Upper lobe of left lung (tissue), 6 donors: Measurements from ENCODE around the gene TIMP2. TPM values are rescaled to one million over a fixed set of nuclear protein-coding genes. Genes with fewer than 3 reads are reported as not detected.
"Not testable (repeated sequence)": the region's sequence is repeated elsewhere in the genome, so short reads cannot be mapped to it uniquely, and the experiment has no call there.

ENCODE experiments used
- ATAC-seq, 2 donors: fragments of 200-7000 bp; cut with Tn5 transposase; one replicate each; pipeline ENCODE4 v1.9.1; 2022; ENCODE audit warnings: mild to moderate bottlenecking in 2 of 2, moderate library complexity in 2 of 2; ENCODE audit not compliant: low FRiP score in 2 of 2
- DNase-seq, 2 donors: peaks; one replicate each; pipeline ENCODE4 v3.0.0-alpha.2; 2019 to 2020
- H3K27ac ChIP-seq, 4 donors: fragments of 200-600 bp; sonication (generic); one replicate each; pipeline ENCODE4 v1.5.1; 2016 to 2019
- H3K27me3 ChIP-seq, 4 donors: fragments of 200-600 bp; sonication (generic); one replicate each; pipeline ENCODE4 v1.5.1; 2017 to 2019
- H3K36me3 ChIP-seq, 4 donors: fragments of 200-600 bp; sonication (generic); one replicate each; pipeline ENCODE4 v1.5.1; 2016 to 2019
- H3K4me1 ChIP-seq, 4 donors: fragments of 200-600 bp; sonication (generic); one replicate each; pipeline ENCODE4 v1.5.1; 2018 to 2019
- H3K4me3 ChIP-seq, 4 donors: fragments of 200-600 bp; sonication (generic); one replicate each; pipeline ENCODE4 v1.5.1; 2017 to 2019; ENCODE audit warnings: mild to moderate bottlenecking in 2 of 4, moderate library complexity in 1 of 4
- H3K9me3 ChIP-seq, 4 donors: fragments of 200-600 bp; sonication (generic); one replicate each; pipeline ENCODE4 v1.5.1; 2018 to 2019
- CTCF ChIP-seq, 6 experiments: fragments of 450-650 bp in 4 of 6; fragments of 200-600 bp in 2 of 6; sonication (generic) in 2 of 6; IDR thresholded peaks; one replicate each; pipeline ENCODE4 v1.5.1; 2016 to 2019; ENCODE audit warnings: antibody characterized with exemption in 6 of 6
- EP300 ChIP-seq, 4 donors: sonication (generic); formaldehyde crosslinking; IDR thresholded peaks; one replicate each; pipeline ENCODE4 v1.5.1; 2017; ENCODE audit warnings: antibody characterized with exemption in 4 of 4, control low read depth in 2 of 4
- POLR2A ChIP-seq, 4 donors: fragments of 450-650 bp; IDR thresholded peaks; one replicate each; pipeline ENCODE4 v1.5.1; 2016 to 2017; ENCODE audit warnings: antibody characterized with exemption in 4 of 4, mild to moderate bottlenecking in 2 of 4
- POLR2AphosphoS5 ChIP-seq, 2 donors: sonication (generic); formaldehyde crosslinking; IDR thresholded peaks; one replicate each; pipeline ENCODE4 v1.5.1; 2017; ENCODE audit warnings: antibody characterized with exemption in 2 of 2
- WGBS, 2 donors: methylation state at CpG; one replicate each; pipeline ENCODE4 v1.1.5; 2017 to 2018; 5-methylcytosine and 5-hydroxymethylcytosine counted together
- total RNA-seq, 6 donors: library from RNA; depleted of rRNA in 4 of 6; stranded (reverse); fragments of >200 nt in 4 of 6; gene quantifications; one replicate each; pipeline versions ENCODE4 v1.1.0 to v1.2.1, GENCODE V29; 2016 to 2021
- donor health status: DM: no; HTN: no; CAD: no; lungs with moderate emphysema.
- donor health status: DM: no; HTN: yes; CAD: no; lungs with severe emphysema.

Gene TIMP2
- total RNA-seq, 6 donors from 2014 or later: 60.8 to 313 (median 145) TPM

GRCh38 chr17:78947235-78948149, 22.3 kb upstream of the TIMP2 start:
- peaks cover 0 to 4% (median 0%) of the 10 kb centered on the region in 4 donors for H3K4me1 ChIP-seq
- H3K4me3 ChIP-seq: no peak overlapping the region
- 61 to 63% methylated on average over 18 of the region's 18 CpGs for WGBS, 2 donors
- peaks cover 8 to 19% (median 10%) of the 10 kb centered on the region in 4 donors for H3K9me3 ChIP-seq
- H3K27ac ChIP-seq: no peak overlapping the region
- peak in 1 of 2 donors; percentile 40 for ATAC-seq
- no peaks in the 10 kb centered on the region for H3K27me3 ChIP-seq
- H3K36me3 ChIP-seq: no peaks in the 10 kb centered on the region
- TF ChIP-seq POLR2AphosphoS5 (IDR thresholded peaks at IDR 0.05): no peak
- no peak for TF ChIP-seq POLR2A (IDR thresholded peaks at IDR 0.05)
- no peak for TF ChIP-seq EP300 (IDR thresholded peaks at IDR 0.05)
- no peak for TF ChIP-seq CTCF (IDR thresholded peaks at IDR 0.05)
- DNase-seq: no peak

- WGBS, 2 donors: 76 to 81% methylated on average over 8 of the region's 8 CpGs
- H3K27ac ChIP-seq: no peak overlapping the region
Measured at GRCh38 chr17:78946631-78947030, 21.4 kb upstream of the TIMP2 start.

GRCh38 chr17:78946131-78946530, 20.9 kb upstream of the TIMP2 start:
- H3K27ac ChIP-seq: no peak overlapping the region
- 83 to 94% methylated on average over 6 to 7 of the region's 7 CpGs for WGBS, 2 donors
- H3K9me3 ChIP-seq: peaks cover 5 to 15% (median 7%) of the 10 kb centered on the region in 4 donors
- H3K4me1 ChIP-seq: no peaks in the 10 kb centered on the region
- H3K36me3 ChIP-seq: no peaks in the 10 kb centered on the region
- H3K27me3 ChIP-seq: no peaks in the 10 kb centered on the region
- no peak for TF ChIP-seq POLR2A (IDR thresholded peaks at IDR 0.05)
- no peak for TF ChIP-seq CTCF (IDR thresholded peaks at IDR 0.05)
- no peak for TF ChIP-seq EP300 (IDR thresholded peaks at IDR 0.05)
- no peak for TF ChIP-seq POLR2AphosphoS5 (IDR thresholded peaks at IDR 0.05)
- no peak for ATAC-seq
- H3K4me3 ChIP-seq: no peak overlapping the region
- no peak for DNase-seq

More at GRCh38 chr17:78946631-78947030, 21.4 kb upstream of the TIMP2 start:
- peaks cover 8 to 19% (median 9%) of the 10 kb centered on the region in 4 donors for H3K9me3 ChIP-seq
- no peak overlapping the region for H3K4me3 ChIP-seq
- DNase-seq: no peak
- H3K27me3 ChIP-seq: no peaks in the 10 kb centered on the region
- TF ChIP-seq POLR2AphosphoS5 (IDR thresholded peaks at IDR 0.05) (no peak), POLR2A (IDR thresholded peaks at IDR 0.05) (no peak), CTCF (IDR thresholded peaks at IDR 0.05) (no peak), EP300 (IDR thresholded peaks at IDR 0.05) (no peak)
- H3K36me3 ChIP-seq: no peaks in the 10 kb centered on the region
- ATAC-seq: no peak
- H3K4me1 ChIP-seq: no peaks in the 10 kb centered on the region

GRCh38 chr17:78945455-78945854, 20.3 kb upstream of the TIMP2 start:
- not testable (repeated sequence) for H3K36me3 ChIP-seq, H3K9me3 ChIP-seq, H3K27ac ChIP-seq, H3K27me3 ChIP-seq, ATAC-seq, DNase-seq, H3K4me1 ChIP-seq, H3K4me3 ChIP-seq
- WGBS, 2 donors: 92% methylated on average over 12 of the region's 12 CpGs

- Histone ChIP-seq H3K27me3 (no peaks in the 10 kb centered on the region), H3K4me1 (no peaks in the 10 kb centered on the region), H3K36me3 (no peaks in the 10 kb centered on the region), H3K9me3 (peaks cover 0 to 3% (median 0%) of the 10 kb centered on the region in 4 donors), H3K4me3 (no peak overlapping the region), H3K27ac (no peak overlapping the region)
- TF ChIP-seq CTCF (IDR thresholded peaks at IDR 0.05): no peak
- no peak for TF ChIP-seq EP300 (IDR thresholded peaks at IDR 0.05)
- 80 to 86% methylated on average over 9 to 10 of the region's 10 CpGs for WGBS, 2 donors
- DNase-seq (no peak), ATAC-seq (no peak)
Measured at GRCh38 chr17:78944956-78945355, 19.8 kb upstream of the TIMP2 start.
